Ovary (tissue), 3 donors: ENCODE results near the gene SLC12A3.

Experiments used
- POLR2A ChIP-seq: fragments of 450-650 bp; IDR thresholded peaks from one replicate; pipeline ENCODE4 v1.6.1; 2017; ENCODE audit warnings: antibody characterized with exemption, mild to moderate bottlenecking, moderate library complexity
- TF ChIP-seq, protein P1 (sequence below), 3 donors: fragments of 450-650 bp in 2 of 3; fragments of 200-600 bp in 1 of 3; IDR thresholded peaks; one replicate each; pipeline versions ENCODE4 v1.5.1 to v1.8.0; 2016 to 2022; ENCODE audit warnings: antibody characterized with exemption in 3 of 3, mild to moderate bottlenecking in 1 of 3
- donor health status: DM: no; HTN: no; CAD: no.

DNA sequence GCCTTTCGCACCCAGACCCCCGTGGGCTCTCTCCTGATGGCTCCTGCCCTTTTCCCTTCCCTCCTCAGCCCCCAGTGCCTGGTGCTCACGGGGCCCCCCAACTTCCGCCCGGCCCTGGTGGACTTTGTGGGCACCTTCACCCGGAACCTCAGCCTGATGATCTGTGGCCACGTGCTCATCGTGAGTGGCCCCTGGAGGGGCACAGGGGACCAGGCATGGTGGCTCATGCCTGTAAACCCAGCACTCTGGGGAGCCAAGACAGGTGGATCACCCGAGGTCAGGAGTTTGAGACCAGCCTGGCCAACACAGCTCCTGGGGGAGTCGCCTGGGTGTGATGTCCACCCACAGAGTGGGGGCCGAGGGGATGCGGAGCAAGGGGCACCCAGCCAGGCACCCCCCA, 21.3 kb downstream of the SLC12A3 start:
- TF ChIP-seq, protein P1, sequence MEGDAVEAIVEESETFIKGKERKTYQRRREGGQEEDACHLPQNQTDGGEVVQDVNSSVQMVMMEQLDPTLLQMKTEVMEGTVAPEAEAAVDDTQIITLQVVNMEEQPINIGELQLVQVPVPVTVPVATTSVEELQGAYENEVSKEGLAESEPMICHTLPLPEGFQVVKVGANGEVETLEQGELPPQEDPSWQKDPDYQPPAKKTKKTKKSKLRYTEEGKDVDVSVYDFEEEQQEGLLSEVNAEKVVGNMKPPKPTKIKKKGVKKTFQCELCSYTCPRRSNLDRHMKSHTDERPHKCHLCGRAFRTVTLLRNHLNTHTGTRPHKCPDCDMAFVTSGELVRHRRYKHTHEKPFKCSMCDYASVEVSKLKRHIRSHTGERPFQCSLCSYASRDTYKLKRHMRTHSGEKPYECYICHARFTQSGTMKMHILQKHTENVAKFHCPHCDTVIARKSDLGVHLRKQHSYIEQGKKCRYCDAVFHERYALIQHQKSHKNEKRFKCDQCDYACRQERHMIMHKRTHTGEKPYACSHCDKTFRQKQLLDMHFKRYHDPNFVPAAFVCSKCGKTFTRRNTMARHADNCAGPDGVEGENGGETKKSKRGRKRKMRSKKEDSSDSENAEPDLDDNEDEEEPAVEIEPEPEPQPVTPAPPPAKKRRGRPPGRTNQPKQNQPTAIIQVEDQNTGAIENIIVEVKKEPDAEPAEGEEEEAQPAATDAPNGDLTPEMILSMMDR (IDR thresholded peaks at IDR 0.05) = no peak
- TF ChIP-seq POLR2A = no peak
